ENCODE data around the gene ANKLE2. TPM values are rescaled to one million over a fixed set of nuclear protein-coding genes. Genes with fewer than 3 reads are reported as not detected.

ANKLE2 gene
- total and polyA plus RNA-seq, 2 of the 8 experiments (the other 6 are each of a cell fraction or from before 2014, with no cell fraction given), result 41.0 to 64.9 TPM

- no peak overlapping the region for H2AFZ ChIP-seq (ENCODE audit: low read length)
- no peak overlapping the region for H3K27ac ChIP-seq (ENCODE audit: low read depth, low read length)
- no peak overlapping the region for H3K23ac ChIP-seq (ENCODE audit: insufficient read length)
- H3K27me3 ChIP-seq (replicated peaks in 1 of 4; ENCODE audit: control insufficient read depth in 3 of 4, extremely low read depth in 1 of 4, insufficient read depth in 3 of 4, low read length in 3 of 4), result no peaks in the 10 kb centered on the region
- no peak overlapping the region for H3K4me3 ChIP-seq (ENCODE audit: extremely low read depth in 1 of 4, insufficient read depth in 2 of 4, low read depth in 3 of 4, low read length in 4 of 4)
- no peak overlapping the region for H3K9ac ChIP-seq (replicated peaks in 1 of 4; ENCODE audit: extremely low read depth in 1 of 4, low read depth in 3 of 4, low read length in 3 of 4)
- peaks cover 43 to 83% (median 70%) of the 10 kb centered on the region in 4 experiments for H3K36me3 ChIP-seq (ENCODE audit: control insufficient read depth in 2 of 4, insufficient read depth in 4 of 4, low read length in 3 of 4)
- POLR2A ChIA-PET (ENCODE audit: partially characterized antibody), result interaction anchor here (1.0 kb wide), 1 partner anchor 9 kb away, joined by 3 read pairs; no protein-coding TSS in a partner anchor
- no peak overlapping the region for H3K4ac ChIP-seq (replicated peaks; ENCODE audit: insufficient read length, low read depth, low read length)
- H4K8ac ChIP-seq (ENCODE audit: extremely low read depth, insufficient read depth, low read length), result no peak overlapping the region
- H3K79me2 ChIP-seq (ENCODE audit: control insufficient read depth in 1 of 2, insufficient read depth in 2 of 2, low read length in 2 of 2), result peaks cover 3 to 22% of the 10 kb centered on the region in 2 experiments; a peak in 3 of 4 replicates
- no peak overlapping the region for H3K18ac ChIP-seq (ENCODE audit: extremely low read depth, low read length)
- no peak overlapping the region for H4K91ac ChIP-seq (replicated peaks; ENCODE audit: insufficient read length, low read length)
- H3K79me1 ChIP-seq (ENCODE audit: low read depth, low read length), result peaks cover 11% of the 10 kb centered on the region
- no peak overlapping the region for H2BK15ac ChIP-seq (ENCODE audit: low read length)
- FAIRE-seq, result no peak
- H2AK5ac ChIP-seq (ENCODE audit: low read depth, low read length), result no peak overlapping the region
- H2BK5ac ChIP-seq (ENCODE audit: low read depth, low read length), result no peak overlapping the region
- H3K4me1 ChIP-seq (replicated peaks in 1 of 4; ENCODE audit: control insufficient read depth in 3 of 4, insufficient read depth in 4 of 4, low read length in 3 of 4), result no peaks in the 10 kb centered on the region
- H3K56ac ChIP-seq (replicated peaks; ENCODE audit: insufficient read length, low read depth, low read length), result no peak overlapping the region
- H2BK120ac ChIP-seq (replicated peaks; ENCODE audit: low read depth, low read length), result no peak overlapping the region
- H4K5ac ChIP-seq (ENCODE audit: insufficient read length, low read depth, low read length), result no peak overlapping the region
- CTCF ChIA-PET (ENCODE audit: partially characterized antibody), result interaction anchor here (0.8 to 2.8 kb wide), 4 partner anchors 8 to 103 kb away, joined by 3 to 9 read pairs (median 3); no protein-coding TSS in a partner anchor
- H2BK12ac ChIP-seq (ENCODE audit: low read depth, low read length), result no peak overlapping the region
- WGBS, 2 experiments (ENCODE audit: extremely low coverage in 1 of 2, insufficient coverage in 1 of 2, insufficient read length in 1 of 2, insufficient replicate concordance in 2 of 2, low coverage in 1 of 2, low lambda C conversion rate in 2 of 2, missing lambda C conversion rate in 1 of 2), result 90% methylated on average over 8 of the region's 8 CpGs; no CpG with 5 or more reads in 1 of the 2 experiments
- H3K9me3 ChIP-seq (ENCODE audit: insufficient read depth in 2 of 2, low read depth in 1 of 2, low read length in 1 of 2), result no peaks in the 10 kb centered on the region
- H3K23me2 ChIP-seq (ENCODE audit: low read depth, low read length), result peaks cover 3% of the 10 kb centered on the region; the same call in 1 of the 2 replicates
- peaks cover 8 to 26% of the 10 kb centered on the region in 2 experiments for H4K20me1 ChIP-seq (replicated peaks in 1 of 2; ENCODE audit: control insufficient read depth in 1 of 2, insufficient read depth in 2 of 2, low read length in 2 of 2)
- no peak for DNase-seq (ENCODE audit: low read depth in 1 of 2, low spot score in 2 of 2)
- no peak overlapping the region for H3K4me2 ChIP-seq (ENCODE audit: insufficient read depth in 1 of 2, low read depth in 2 of 2, low read length in 2 of 2)
- H3K14ac ChIP-seq (ENCODE audit: insufficient read length), result no peak overlapping the region
- H2BK20ac ChIP-seq (ENCODE audit: low read length), result no peak overlapping the region
- TF ChIP-seq SUZ12 (IDR thresholded peaks at IDR 0.05; ENCODE audit: low read length) (no peak), KDM4A (IDR thresholded peaks at IDR 0.05; ENCODE audit: low read depth, low read length, severe bottlenecking) (no peak), GABPA (IDR thresholded peaks at IDR 0.05; ENCODE audit: borderline replicate concordance, insufficient read depth, low read length) (no peak), CTBP2 (IDR thresholded peaks at IDR 0.05; ENCODE audit: borderline replicate concordance, insufficient read depth, insufficient read length, low read length) (no peak), KDM5A (IDR thresholded peaks at IDR 0.05; ENCODE audit: low read length) (no peak), YY1 (IDR thresholded peaks at IDR 0.05; ENCODE audit: low read depth, low read length) (no peak), SIN3A (conservative IDR thresholded peaks at IDR 0.05 in 1 of 2, IDR thresholded peaks at IDR 0.05 in 1 of 2; ENCODE audit: low read depth in 1 of 2, low read length in 2 of 2) (no peak), RAD21 (IDR thresholded peaks at IDR 0.05 in 1 of 2, conservative IDR thresholded peaks at IDR 0.05 in 1 of 2; ENCODE audit: low read depth in 2 of 2, low read length in 2 of 2) (no peak), RNF2 (IDR thresholded peaks at IDR 0.05; ENCODE audit: borderline replicate concordance, low read depth, low read length, missing control alignments, poor library complexity, severe bottlenecking) (no peak), PHF8 (conservative IDR thresholded peaks at IDR 0.05; ENCODE audit: low read depth, low read length) (no peak), NRF1 (IDR thresholded peaks at IDR 0.05; ENCODE audit: low read depth, low read length) (no peak), MAFK (IDR thresholded peaks at IDR 0.05; ENCODE audit: low read depth, low read length) (no peak)
These were observed 20.0 kb downstream of the ANKLE2 start for GRCh38 chr12:132741620-132742019.

All from H1 (cell line).